HL-60 (cell line): ENCODE results near the gene UGT2B7.

Source experiments
- DNase-seq, 2 experiments: peaks; one replicate each; pipeline ENCODE4 v3.0.0-alpha.2; 2010 to 2020; ENCODE audit warnings: low read depth in 1 of 2, low spot score in 1 of 2
- H3K27ac ChIP-seq: fragments of 250-450 bp; sonication (Bioruptor Pico); replicated peaks from 2 replicates; pipeline ENCODE4 v1.5.1; 2020; ENCODE audit warnings: mild to moderate bottlenecking, moderate library complexity
- H3K27me3 ChIP-seq: fragments of 250-450 bp; sonication (Bioruptor Pico); 2 replicates; pipeline ENCODE4 v1.5.1; 2021; ENCODE audit warnings: mild to moderate bottlenecking, moderate library complexity; ENCODE audit not compliant: insufficient read depth, poor library complexity, severe bottlenecking
- H3K4me3 ChIP-seq: replicated peaks from 2 replicates; pipeline ENCODE4 v1.5.1; 2011; ENCODE audit warnings: mild to moderate bottlenecking, control low read depth, low read length; ENCODE audit not compliant: insufficient read depth
- GABPA ChIP-seq: IDR thresholded peaks from 2 replicates; pipeline ENCODE4 v1.6.1; 2012; ENCODE audit warnings: low read depth
- POLR2AphosphoS5 ChIP-seq: IDR thresholded peaks from 2 replicates; pipeline ENCODE4 v1.6.1; 2012; ENCODE audit warnings: low read depth
- SPI1 ChIP-seq: IDR thresholded peaks from 2 replicates; pipeline ENCODE4 v1.6.1; 2012; ENCODE audit warnings: low read depth, mild to moderate bottlenecking, borderline replicate concordance
- TF ChIP-seq, protein P1 (sequence below): IDR thresholded peaks from one replicate; pipeline ENCODE4 v1.5.1; 2011; ENCODE audit warnings: low read length, control low read depth, inconsistent platforms; ENCODE audit not compliant: insufficient read depth
- TF ChIP-seq, protein P2 (sequence below): IDR thresholded peaks from 2 replicates; pipeline ENCODE4 v1.6.1; 2012; ENCODE audit warnings: low read depth; ENCODE audit not compliant: insufficient replicate concordance

UGT2B7 gene

DNA sequence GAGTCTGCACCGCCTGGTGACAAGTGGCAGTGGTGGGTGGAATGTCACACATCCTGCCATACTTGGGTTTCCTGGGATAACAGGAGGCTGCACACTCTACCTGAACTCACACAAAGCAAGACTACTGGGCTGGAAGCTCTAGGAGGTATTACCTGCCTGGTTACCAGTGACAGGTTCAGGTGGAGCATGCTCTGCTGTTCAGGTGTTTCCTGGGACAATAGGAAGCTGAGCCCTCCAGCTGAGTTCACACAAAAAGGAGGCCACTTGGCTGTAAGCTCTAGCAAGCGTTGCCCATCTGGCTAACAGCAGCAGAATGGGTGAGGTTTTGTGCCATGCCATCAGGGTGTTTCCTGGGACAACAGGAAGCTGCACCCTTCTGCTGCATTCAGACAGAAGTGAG, 17.4 kb upstream of the UGT2B7 start:
- no peak overlapping the region for H3K4me3 ChIP-seq
- no peak overlapping the region for H3K27ac ChIP-seq
- DNase-seq, result no peak
- TF ChIP-seq, protein P1, sequence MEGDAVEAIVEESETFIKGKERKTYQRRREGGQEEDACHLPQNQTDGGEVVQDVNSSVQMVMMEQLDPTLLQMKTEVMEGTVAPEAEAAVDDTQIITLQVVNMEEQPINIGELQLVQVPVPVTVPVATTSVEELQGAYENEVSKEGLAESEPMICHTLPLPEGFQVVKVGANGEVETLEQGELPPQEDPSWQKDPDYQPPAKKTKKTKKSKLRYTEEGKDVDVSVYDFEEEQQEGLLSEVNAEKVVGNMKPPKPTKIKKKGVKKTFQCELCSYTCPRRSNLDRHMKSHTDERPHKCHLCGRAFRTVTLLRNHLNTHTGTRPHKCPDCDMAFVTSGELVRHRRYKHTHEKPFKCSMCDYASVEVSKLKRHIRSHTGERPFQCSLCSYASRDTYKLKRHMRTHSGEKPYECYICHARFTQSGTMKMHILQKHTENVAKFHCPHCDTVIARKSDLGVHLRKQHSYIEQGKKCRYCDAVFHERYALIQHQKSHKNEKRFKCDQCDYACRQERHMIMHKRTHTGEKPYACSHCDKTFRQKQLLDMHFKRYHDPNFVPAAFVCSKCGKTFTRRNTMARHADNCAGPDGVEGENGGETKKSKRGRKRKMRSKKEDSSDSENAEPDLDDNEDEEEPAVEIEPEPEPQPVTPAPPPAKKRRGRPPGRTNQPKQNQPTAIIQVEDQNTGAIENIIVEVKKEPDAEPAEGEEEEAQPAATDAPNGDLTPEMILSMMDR, result no peak
- TF ChIP-seq SPI1 (no peak), GABPA (no peak), POLR2AphosphoS5 (no peak)
- TF ChIP-seq, protein P2, sequence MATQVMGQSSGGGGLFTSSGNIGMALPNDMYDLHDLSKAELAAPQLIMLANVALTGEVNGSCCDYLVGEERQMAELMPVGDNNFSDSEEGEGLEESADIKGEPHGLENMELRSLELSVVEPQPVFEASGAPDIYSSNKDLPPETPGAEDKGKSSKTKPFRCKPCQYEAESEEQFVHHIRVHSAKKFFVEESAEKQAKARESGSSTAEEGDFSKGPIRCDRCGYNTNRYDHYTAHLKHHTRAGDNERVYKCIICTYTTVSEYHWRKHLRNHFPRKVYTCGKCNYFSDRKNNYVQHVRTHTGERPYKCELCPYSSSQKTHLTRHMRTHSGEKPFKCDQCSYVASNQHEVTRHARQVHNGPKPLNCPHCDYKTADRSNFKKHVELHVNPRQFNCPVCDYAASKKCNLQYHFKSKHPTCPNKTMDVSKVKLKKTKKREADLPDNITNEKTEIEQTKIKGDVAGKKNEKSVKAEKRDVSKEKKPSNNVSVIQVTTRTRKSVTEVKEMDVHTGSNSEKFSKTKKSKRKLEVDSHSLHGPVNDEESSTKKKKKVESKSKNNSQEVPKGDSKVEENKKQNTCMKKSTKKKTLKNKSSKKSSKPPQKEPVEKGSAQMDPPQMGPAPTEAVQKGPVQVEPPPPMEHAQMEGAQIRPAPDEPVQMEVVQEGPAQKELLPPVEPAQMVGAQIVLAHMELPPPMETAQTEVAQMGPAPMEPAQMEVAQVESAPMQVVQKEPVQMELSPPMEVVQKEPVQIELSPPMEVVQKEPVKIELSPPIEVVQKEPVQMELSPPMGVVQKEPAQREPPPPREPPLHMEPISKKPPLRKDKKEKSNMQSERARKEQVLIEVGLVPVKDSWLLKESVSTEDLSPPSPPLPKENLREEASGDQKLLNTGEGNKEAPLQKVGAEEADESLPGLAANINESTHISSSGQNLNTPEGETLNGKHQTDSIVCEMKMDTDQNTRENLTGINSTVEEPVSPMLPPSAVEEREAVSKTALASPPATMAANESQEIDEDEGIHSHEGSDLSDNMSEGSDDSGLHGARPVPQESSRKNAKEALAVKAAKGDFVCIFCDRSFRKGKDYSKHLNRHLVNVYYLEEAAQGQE, result no peak
- H3K27me3 ChIP-seq, result no peaks in the 10 kb centered on the region

DNA sequence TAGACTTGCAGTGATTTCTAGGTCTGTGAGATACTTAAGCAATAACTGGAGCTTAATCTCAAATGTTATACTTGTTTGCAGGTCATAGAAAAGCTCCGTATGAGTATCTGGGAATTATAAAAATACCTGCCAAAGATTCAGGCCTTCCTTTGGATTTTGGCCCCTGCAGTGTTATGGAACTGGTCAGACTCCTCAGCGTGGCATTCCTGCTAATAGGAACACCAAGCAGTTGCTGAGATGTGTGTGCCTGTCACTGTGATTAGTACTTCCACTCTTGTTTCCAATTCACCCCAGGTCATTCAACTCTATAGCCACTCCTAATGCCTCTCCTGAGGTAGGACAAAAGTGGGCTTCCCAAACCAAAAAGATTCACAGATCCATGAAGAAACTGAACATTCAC, 7.8 kb upstream of the UGT2B7 start:
- TF ChIP-seq GABPA, result no peak
- no peak for TF ChIP-seq POLR2AphosphoS5
- TF ChIP-seq, protein P2, result no peak
- no peak for TF ChIP-seq SPI1
- TF ChIP-seq, protein P1, result no peak
- Histone ChIP-seq H3K27me3 (no peaks in the 10 kb centered on the region), H3K27ac (no peak overlapping the region), H3K4me3 (no peak overlapping the region)
- no peak for DNase-seq

DNA sequence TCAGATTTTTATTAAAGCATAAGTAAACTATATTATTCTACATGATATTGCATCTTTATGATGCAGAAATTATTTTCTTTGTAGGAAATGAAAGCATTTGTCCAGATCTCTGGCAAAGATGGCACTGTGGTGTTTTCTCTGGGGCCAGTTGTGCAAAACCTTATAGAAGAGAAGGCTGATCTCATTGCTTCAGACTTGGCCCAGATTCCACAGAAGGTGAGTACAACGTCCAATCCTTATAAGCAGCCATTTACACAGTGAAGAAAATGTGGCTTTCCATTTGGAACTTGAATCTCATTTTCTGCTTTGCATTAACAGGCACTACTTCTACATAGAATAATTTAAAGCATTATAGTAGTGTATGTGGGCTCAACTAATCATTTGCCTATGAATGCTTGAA, 6.9 kb upstream of the UGT2B7 start:
- no peak for DNase-seq
- H3K27ac ChIP-seq, result no peak overlapping the region
- no peaks in the 10 kb centered on the region for H3K27me3 ChIP-seq
- no peak overlapping the region for H3K4me3 ChIP-seq
- TF ChIP-seq POLR2AphosphoS5, result no peak
- no peak for TF ChIP-seq SPI1
- TF ChIP-seq, protein P1, result no peak

DNA sequence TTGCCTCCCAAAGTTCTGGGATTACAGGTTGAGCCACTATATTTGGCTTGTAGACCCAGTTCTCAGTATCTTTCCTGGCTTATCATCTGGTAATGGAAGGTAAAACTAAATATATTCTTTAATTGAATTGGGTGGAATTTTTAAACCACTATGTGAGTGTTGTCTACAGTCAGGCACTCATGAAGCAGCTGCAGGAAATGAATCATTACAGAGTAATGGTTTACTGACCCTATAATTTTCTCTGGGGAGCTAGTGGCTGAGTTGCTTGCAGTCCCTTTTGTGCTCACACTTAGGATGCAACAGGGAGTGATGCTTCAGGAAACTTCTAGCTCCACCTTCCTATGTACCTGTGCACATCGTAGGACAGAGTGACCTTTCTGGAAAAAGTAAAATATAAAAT, 4.1 kb upstream of the UGT2B7 start:
- Histone ChIP-seq H3K27ac (no peak overlapping the region), H3K27me3 (no peaks in the 10 kb centered on the region), H3K4me3 (no peak overlapping the region)
- DNase-seq, result no peak
- TF ChIP-seq, protein P1, result no peak
- no peak for TF ChIP-seq GABPA
- TF ChIP-seq, protein P2, result no peak
- TF ChIP-seq POLR2AphosphoS5, result no peak
- no peak for TF ChIP-seq SPI1
